MCF 10A (cell line): ENCODE results near the gene ELOA2. TPM values are rescaled to one million over a fixed set of nuclear protein-coding genes. Genes with fewer than 3 reads are reported as not detected.

Experiments used
- BruUV-seq: library from RNA; stranded (reverse); fragments of 400-500 nt; replicated peaks from 2 replicates; lab custom pipeline; 2021; lab: Mats Ljungman, UMichigan
- CTCF ChIA-PET: fragments of 300-600 bp; sonication (Branson Sonifier 250); formaldehyde crosslinking; extraction: SDS; loops from one replicate; lab custom pipeline; 2021; ENCODE audit warnings: antibody characterized with exemption, inconsistent platforms; lab: Yijun Ruan, JAX
- POLR2A ChIA-PET: fragments of 300-600, 350-650 bp; sonication (Branson Sonifier 250); formaldehyde crosslinking; extraction: SDS; loops from one replicate; lab custom pipeline; 2020; ENCODE audit warnings: antibody characterized with exemption, inconsistent platforms; lab: Yijun Ruan, JAX
- DNase-seq: peaks from one replicate; pipeline ENCODE4 v3.0.0-alpha.2; 2018; ENCODE audit not compliant: unreplicated experiment
- H3K27ac Mint-ChIP-seq: one replicate; pipeline ENCODE4 v1.8.0; 2022; ENCODE audit warnings: mild to moderate bottlenecking, low read depth, mixed read lengths; ENCODE audit not compliant: unreplicated experiment
- H3K27me3 Mint-ChIP-seq: one replicate; pipeline ENCODE4 v1.8.0; 2022; ENCODE audit warnings: mixed read lengths; ENCODE audit not compliant: insufficient read depth, unreplicated experiment
- H3K36me3 Mint-ChIP-seq: one replicate; pipeline ENCODE4 v1.8.0; 2022; ENCODE audit warnings: mild to moderate bottlenecking, moderate library complexity, mixed read lengths; ENCODE audit not compliant: insufficient read depth, unreplicated experiment
- H3K4me1 Mint-ChIP-seq: one replicate; pipeline ENCODE4 v1.8.0; 2022; ENCODE audit warnings: mixed read lengths; ENCODE audit not compliant: insufficient read depth, unreplicated experiment
- H3K4me3 Mint-ChIP-seq: one replicate; pipeline ENCODE4 v1.8.0; 2022; ENCODE audit warnings: mild to moderate bottlenecking, moderate library complexity, mixed read lengths; ENCODE audit not compliant: unreplicated experiment
- H3K9me3 Mint-ChIP-seq: one replicate; pipeline ENCODE4 v1.8.0; 2022; ENCODE audit warnings: mixed read lengths; ENCODE audit not compliant: unreplicated experiment
- intact Hi-C: fragments of 100-400 bp; cut with micrococcal nuclease; formaldehyde crosslinking; loops from 2 replicates; pipeline ENCODE4 v1.14.1; 2022
- total RNA-seq: library from RNA; stranded (reverse); gene quantifications from 2 replicates; pipeline ENCODE4 v1.2.3, GENCODE V29; 2022
- TF ChIP-seq, protein P1 (sequence below): fragments of 200-600 bp; IDR thresholded peaks from one replicate; pipeline ENCODE4 v1.8.0; 2022; ENCODE audit warnings: antibody characterized with exemption, mild to moderate bottlenecking; ENCODE audit not compliant: unreplicated experiment

The ELOA2 gene
- total RNA-seq, 1 experiment from 2014 or later, result not detected

DNA sequence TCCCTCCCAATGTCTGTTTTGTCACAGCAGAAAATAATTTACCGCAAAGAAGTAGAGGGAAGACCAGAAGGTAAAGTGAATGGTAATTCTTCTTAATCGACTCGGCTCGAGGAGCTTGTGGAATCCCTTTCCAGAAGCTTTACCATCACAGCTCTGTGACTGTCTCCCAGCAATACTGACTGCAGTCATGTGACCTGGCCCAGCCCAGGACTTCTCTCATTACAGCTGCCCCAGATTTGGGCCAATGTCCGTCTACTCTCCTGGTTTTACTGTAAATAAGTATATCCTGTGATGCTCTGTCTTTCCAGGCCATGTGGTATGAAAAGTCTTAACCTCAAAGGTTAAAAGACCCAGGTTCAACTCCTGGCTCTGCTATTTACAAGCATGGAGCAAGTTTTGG lies 18.9 kb upstream of the ELOA2 start:
- BruUV-seq, result no TSS peak
- ChIA-PET CTCF (interaction anchor here (0.7 to 4.4 kb wide), 5 partner anchors 26 to 694 kb away, joined by 3 to 33 read pairs (median 4); no protein-coding TSS in a partner anchor), POLR2A (no interaction called here)
- no peak for DNase-seq
- no peaks in the 10 kb centered on the region for H3K9me3 Mint-ChIP-seq
- H3K27ac Mint-ChIP-seq, result no peak overlapping the region
- peaks cover 5% of the 10 kb centered on the region for H3K4me1 Mint-ChIP-seq
- H3K27me3 Mint-ChIP-seq, result peaks cover 14% of the 10 kb centered on the region
- no peaks in the 10 kb centered on the region for H3K36me3 Mint-ChIP-seq
- TF ChIP-seq, protein P1, sequence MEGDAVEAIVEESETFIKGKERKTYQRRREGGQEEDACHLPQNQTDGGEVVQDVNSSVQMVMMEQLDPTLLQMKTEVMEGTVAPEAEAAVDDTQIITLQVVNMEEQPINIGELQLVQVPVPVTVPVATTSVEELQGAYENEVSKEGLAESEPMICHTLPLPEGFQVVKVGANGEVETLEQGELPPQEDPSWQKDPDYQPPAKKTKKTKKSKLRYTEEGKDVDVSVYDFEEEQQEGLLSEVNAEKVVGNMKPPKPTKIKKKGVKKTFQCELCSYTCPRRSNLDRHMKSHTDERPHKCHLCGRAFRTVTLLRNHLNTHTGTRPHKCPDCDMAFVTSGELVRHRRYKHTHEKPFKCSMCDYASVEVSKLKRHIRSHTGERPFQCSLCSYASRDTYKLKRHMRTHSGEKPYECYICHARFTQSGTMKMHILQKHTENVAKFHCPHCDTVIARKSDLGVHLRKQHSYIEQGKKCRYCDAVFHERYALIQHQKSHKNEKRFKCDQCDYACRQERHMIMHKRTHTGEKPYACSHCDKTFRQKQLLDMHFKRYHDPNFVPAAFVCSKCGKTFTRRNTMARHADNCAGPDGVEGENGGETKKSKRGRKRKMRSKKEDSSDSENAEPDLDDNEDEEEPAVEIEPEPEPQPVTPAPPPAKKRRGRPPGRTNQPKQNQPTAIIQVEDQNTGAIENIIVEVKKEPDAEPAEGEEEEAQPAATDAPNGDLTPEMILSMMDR, result no peak
- intact Hi-C loops, result loop anchor here (5.0 kb wide), 1 partner anchor 693 kb away; no protein-coding TSS in a partner anchor
- H3K4me3 Mint-ChIP-seq, result no peak overlapping the region

DNA sequence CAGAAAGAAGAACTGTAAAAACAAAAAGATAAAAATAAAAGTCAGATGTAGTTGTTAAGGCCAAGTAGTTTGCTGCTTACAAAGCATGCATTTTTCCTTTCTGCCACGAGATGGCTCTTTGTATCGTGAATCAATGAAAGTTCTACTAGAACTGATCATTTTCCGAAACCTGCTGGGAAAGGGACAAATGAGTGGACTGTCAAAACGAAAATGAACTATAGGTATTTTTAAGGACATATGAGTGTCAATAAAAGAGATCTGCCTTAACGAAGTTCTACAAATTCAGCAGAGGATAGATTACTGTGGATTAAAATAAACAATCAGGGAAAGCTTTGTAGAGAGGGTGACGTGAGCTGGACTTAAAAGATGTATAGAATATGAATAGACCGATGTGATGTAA lies 15.0 kb upstream of the ELOA2 start:
- H3K27me3 Mint-ChIP-seq, result peaks cover 14% of the 10 kb centered on the region
- H3K4me3 Mint-ChIP-seq, result no peak overlapping the region
- H3K4me1 Mint-ChIP-seq, result peaks cover 5% of the 10 kb centered on the region
- ChIA-PET CTCF (interaction anchor here (0.6 to 5.1 kb wide), 18 partner anchors 8 to 704 kb away, joined by 3 to 88 read pairs (median 3); no protein-coding TSS in a partner anchor), POLR2A (no interaction called here)
- H3K27ac Mint-ChIP-seq, result no peak overlapping the region
- DNase-seq, result peak; percentile 60
- H3K36me3 Mint-ChIP-seq, result no peaks in the 10 kb centered on the region
- H3K9me3 Mint-ChIP-seq, result no peaks in the 10 kb centered on the region
- TF ChIP-seq, protein P1, result peak; percentile 71
- BruUV-seq, result no TSS peak
- intact Hi-C loops, result loop anchor here (1.0 to 5.0 kb wide), 2 partner anchors 155 to 697 kb away; no protein-coding TSS in a partner anchor

GRCh38 chr18:47040982-47041381 lies 5.6 kb upstream of the ELOA2 start:
- Mint-ChIP-seq H3K27me3 (no peaks in the 10 kb centered on the region), H3K9me3 (no peaks in the 10 kb centered on the region), H3K4me3 (no peak overlapping the region), H3K4me1 (no peaks in the 10 kb centered on the region), H3K36me3 (no peaks in the 10 kb centered on the region), H3K27ac (no peak overlapping the region)
- no TSS peak for BruUV-seq
- TF ChIP-seq, protein P1, result no peak
- DNase-seq, result no peak
- CTCF ChIA-PET, result no interaction called here
- intact Hi-C loops, result no loop called here
- POLR2A ChIA-PET, result no interaction called here

- intact Hi-C loops, result no loop called here
- H3K27me3 Mint-ChIP-seq, result no peaks in the 10 kb centered on the region
- no peaks in the 10 kb centered on the region for H3K9me3 Mint-ChIP-seq
- no peak for DNase-seq
- H3K4me3 Mint-ChIP-seq, result no peak overlapping the region
- no peak overlapping the region for H3K27ac Mint-ChIP-seq
- ChIA-PET CTCF (interaction anchor here (0.6 to 1.2 kb wide), 7 partner anchors 19 to 487 kb away, joined by 3 to 4 read pairs (median 3); no protein-coding TSS in a partner anchor), POLR2A (no interaction called here)
- H3K36me3 Mint-ChIP-seq, result no peaks in the 10 kb centered on the region
- no peaks in the 10 kb centered on the region for H3K4me1 Mint-ChIP-seq
- TF ChIP-seq, protein P1, result no peak
- BruUV-seq, result no TSS peak
These were observed 1.6 kb upstream of the ELOA2 start for GRCh38 chr18:47036927-47037578.
